Spleen (tissue), 7 donors: ENCODE measurements around the gene DNAJB4.

Source experiments
- CTCF ChIP-seq, 11 experiments: fragments of 200-600 bp in 7 of 11; fragments of 450-650 bp in 4 of 11; sonication (generic) in 4 of 11; IDR thresholded peaks in 8 of 11; conservative IDR thresholded peaks in 3 of 11; 1 replicate in 7 of 11; 2 replicates in 4 of 11; pipeline versions ENCODE4 v1.4.0 to v1.8.0; 2016 to 2021; ENCODE audit warnings: antibody characterized with exemption in 11 of 11, inconsistent platforms in 4 of 11, mild to moderate bottlenecking in 1 of 11
- POLR2A ChIP-seq, 3 donors: fragments of 450-650 bp; IDR thresholded peaks; one replicate each; pipeline ENCODE4 v1.5.1; 2017; ENCODE audit warnings: antibody characterized with exemption in 3 of 3, mild to moderate bottlenecking in 1 of 3
- POLR2AphosphoS5 ChIP-seq, 3 donors: sonication (generic); formaldehyde crosslinking; IDR thresholded peaks; one replicate each; pipeline ENCODE4 v1.5.1; 2017; ENCODE audit warnings: antibody characterized with exemption in 3 of 3
- donor health status: DM: no; HTN: no; CAD: no; lungs with moderate emphysema.
- donor health status: DM: no; HTN: no; CAD: no.
- donor health status: DM: no; HTN: no; CAD: no.

GRCh38 chr1:77955709-77956108 lies 49.0 kb upstream of the DNAJB4 start:
- TF ChIP-seq CTCF (IDR thresholded peaks at IDR 0.05 in 8 of 11, conservative IDR thresholded peaks at IDR 0.05 in 3 of 11) (no peak), POLR2AphosphoS5 (IDR thresholded peaks at IDR 0.05) (no peak), POLR2A (IDR thresholded peaks at IDR 0.05) (no peak)
